Stimulated activated CD8-positive, alpha-beta memory T cell treated with anti-CD3 and anti-CD28 coated beads, Interleukin-12 subunit alpha, Interleukin-12 subunit beta, amount 100 ng/mL, for 1 hour (primary cell): ENCODE data around the gene ZNF831.

Experiments
- DNase-seq: peaks from one replicate; pipeline ENCODE4 v3.0.0-alpha.2; 2020; ENCODE audit warnings: low read depth

The ZNF831 gene

GRCh38 chr20:59247731-59248684, 84.4 kb downstream of the ZNF831 start:
- no peak for DNase-seq

DNA sequence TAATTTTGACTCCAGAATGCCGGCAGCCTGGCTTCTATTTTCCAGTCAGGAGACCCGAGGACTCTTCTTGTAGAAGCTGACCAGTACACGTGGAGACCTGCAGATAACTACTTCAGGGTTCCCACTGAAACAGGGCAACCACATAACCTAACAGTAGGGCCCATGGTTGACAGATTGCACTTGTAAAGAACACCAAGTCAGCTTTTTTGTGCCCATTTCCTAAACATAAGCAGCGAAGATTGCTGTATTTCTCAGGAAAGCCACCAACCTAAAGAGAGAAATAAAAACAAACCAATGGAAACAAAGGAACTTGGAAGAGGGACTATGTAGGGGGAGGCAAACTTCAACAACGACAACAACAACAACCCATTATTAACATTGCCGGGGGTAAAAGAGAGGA, 86.7 kb downstream of the ZNF831 start:
- no peak for DNase-seq

- no peak for DNase-seq
These were observed 89.7 kb downstream of the ZNF831 start for GRCh38 chr20:59253325-59253724.

DNA sequence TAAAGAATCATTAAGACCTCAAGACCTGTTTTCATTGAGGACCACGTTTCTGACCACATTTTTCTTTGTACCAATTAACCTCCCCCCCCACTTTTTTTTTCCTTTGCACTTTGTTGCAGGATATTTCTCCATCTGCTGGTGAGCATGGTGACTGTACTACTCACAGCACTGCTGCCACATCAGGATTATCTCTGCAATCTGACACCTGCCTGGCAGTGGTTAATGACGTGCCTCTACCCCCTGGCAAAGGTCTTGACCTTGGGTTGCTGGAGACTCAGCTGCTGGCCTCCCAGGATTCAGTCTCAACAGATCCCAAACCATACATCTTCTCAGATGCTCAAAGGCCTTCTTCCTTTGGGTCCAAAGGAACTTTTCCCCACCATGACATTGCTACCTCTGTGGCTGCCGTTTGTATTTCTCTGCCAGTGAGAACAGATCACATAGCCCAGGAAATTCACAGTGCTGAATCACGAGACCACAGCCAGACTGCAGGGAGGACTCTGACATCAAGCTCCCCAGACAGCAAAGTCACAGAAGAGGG, 90.2 kb downstream of the ZNF831 start:
- no peak for DNase-seq

GRCh38 chr20:59255256-59255655, 91.6 kb downstream of the ZNF831 start:
- no peak for DNase-seq

- no peak for DNase-seq
These were observed 94.6 kb downstream of the ZNF831 start for GRCh38 chr20:59258221-59258621.

DNA sequence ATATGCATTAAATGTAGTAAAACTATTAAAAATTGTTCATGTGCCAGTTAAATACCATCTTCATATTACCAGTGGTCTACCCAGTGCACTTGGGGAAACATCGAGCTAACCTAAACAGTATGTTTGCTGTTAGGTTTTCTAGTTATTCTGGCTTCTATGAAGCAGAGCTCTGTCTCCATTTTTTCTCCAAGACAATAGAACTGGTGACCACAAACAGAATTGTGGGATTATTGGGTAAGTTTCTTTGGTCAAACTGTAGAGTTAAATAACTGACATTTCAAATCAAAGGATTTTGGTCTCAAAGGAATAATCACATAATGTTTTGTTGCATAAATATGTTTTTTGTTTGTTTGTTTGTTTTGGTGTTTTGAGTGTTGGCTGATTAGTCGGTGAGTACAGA, 96.3 kb downstream of the ZNF831 start:
- no peak for DNase-seq

- DNase-seq: no peak
These were observed 101.7 kb downstream of the ZNF831 start for GRCh38 chr20:59265298-59265697.

GRCh38 chr20:59268870-59269269, 105.2 kb downstream of the ZNF831 start:
- DNase-seq: no peak

GRCh38 chr20:59269411-59270025, 105.9 kb downstream of the ZNF831 start:
- no peak for DNase-seq

GRCh38 chr20:59270380-59270779, 106.8 kb downstream of the ZNF831 start:
- DNase-seq: no peak

DNA sequence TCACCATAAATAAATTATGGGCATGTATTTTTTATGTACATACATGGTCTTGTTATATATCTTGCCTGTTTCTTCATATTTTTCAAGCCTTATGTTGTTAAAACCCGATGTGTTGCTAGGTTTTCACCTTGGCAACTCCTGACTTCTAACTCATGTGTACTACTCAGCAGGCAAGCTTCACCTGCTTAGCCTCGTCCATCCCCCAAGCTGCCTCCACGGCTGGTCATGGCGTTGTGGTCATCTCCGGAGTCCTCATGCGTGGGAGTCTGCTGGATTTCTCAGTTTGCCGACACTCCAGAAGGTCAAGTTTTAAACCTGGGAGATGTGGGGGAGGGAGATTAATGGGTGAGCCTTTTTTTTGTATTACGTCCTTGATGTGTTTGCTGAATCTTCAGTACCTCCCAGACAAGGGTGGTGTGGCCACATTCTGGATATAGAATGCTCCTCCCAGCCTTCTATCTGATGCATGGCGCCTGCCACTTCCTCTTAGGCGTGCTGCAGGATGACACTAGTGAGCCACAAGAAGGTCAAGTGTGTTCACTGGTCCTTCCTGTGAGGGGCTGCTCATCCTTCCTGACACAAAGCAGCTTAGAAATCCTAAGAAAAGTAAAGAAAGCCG, 110.2 kb downstream of the ZNF831 start:
- DNase-seq: no peak

- DNase-seq: no peak
These were observed 113.3 kb downstream of the ZNF831 start for GRCh38 chr20:59276938-59277337.

DNA sequence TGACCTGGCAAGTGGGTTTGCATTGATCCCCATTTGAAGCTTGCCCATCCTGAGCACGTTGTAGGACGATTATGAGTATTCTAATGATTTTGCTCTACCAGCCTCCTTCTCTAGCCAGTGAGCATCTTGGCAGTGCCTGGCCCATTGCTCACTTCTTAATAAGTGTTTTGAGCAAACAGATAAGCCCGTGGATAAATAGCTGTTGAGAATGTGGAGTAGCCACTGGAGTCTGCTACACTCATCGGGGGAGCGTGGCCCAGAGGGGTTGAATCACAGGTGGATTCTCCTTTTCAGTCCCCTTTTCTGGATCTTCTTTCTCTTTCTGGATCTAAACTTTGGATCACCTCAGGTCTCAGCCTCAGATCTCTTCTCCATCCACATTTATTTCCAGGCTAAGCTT, 120.8 kb downstream of the ZNF831 start:
- DNase-seq: no peak

DNA sequence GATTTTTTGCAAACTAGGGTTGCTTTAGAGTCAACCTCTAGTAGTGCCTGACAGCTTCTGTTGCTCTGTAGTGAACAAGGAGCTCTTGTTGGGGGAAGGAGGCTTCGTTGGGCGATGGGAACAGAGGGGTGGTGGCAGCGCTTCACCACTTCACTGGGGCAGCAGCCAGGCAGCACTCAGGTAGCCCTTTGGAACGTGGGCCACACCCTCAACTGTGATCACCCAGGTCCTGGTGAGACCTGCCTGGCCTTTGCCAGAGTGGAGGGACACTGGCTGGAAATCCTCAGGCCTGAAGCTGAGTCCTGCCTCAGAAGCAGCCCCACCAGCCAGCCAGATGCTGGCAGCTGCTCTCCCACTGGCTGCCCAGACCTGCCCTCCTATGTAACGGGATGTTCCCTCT, 126.4 kb downstream of the ZNF831 start:
- DNase-seq: no peak

- DNase-seq: no peak
These were observed 128.2 kb downstream of the ZNF831 start for GRCh38 chr20:59291740-59292383.

- no peak for DNase-seq
These were observed 131.9 kb downstream of the ZNF831 start for GRCh38 chr20:59295531-59295930.

DNA sequence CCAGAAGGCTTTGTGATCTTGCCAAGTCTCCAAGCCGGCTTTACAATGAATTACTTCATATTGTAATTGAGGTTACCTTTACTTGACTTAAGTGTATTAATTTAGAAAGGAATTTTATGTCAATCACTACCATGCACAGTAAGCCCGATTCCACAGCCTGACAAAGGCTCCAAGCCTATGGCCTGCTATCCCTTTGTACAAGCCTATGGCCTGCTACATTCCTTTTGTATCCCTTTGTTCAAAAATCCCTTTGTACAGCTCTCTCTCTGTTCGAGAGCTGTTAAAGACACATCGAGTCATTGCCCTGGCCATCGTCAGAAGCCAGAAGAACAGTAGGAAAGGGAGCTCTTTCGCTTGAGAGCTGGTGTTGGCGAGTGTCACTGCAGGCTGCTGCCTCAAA, 134.1 kb downstream of the ZNF831 start:
- DNase-seq: no peak

GRCh38 chr20:59299945-59300332, 136.3 kb downstream of the ZNF831 start:
- DNase-seq: no peak

DNA sequence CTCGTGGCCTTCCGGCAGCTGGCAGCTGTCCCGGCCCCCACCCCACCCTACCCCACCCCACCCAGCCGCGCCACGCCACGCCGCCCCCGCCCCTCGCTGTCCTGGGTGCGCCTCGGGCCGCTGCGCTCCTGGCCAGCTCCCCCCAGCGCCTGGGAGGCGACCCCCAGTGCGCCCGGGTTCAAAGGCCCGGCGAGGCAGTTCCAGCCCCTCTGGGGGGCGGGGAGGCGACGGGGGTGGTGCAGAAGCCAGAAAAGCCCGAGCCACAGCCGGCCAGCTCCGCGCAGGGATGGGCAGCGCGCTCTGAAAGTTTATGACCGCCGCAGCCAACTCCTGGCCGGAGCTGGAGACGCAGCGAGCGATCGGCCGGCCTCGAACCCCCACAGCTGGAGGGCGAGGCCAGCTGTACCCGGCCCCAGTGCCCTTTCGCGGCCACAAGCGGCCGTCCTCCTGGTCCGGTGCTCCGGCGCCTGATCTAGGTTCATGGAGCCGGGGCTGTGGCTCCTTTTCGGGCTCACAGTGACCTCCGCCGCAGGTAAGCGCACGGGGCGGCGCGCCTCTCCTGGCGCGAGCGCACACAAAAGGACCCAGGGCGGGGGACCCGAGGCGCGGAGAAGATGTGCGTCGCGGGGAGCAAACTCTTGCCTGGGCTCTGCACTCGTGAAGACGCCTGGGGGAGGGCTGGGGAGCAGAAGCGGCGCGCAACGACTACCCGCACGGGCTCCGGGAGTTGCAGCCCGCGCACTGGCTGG, 136.9 kb downstream of the ZNF831 start, which contains the start of gene EDN3:
Gene EDN3 (plus strand): TSS at position 279 of the 749 bp plus-strand sequence. CDS start 202 bp downstream, at position 481.
- no peak for DNase-seq

GRCh38 chr20:59301343-59302007, 137.9 kb downstream of the ZNF831 start:
- DNase-seq: no peak
